Activated T-helper 1 cell treated with Interleukin-2 at 50 U/mL for 16 hours (primary cell): ENCODE measurements around the gene ITGA1.
"Not testable (repeated sequence)": the region's sequence is repeated elsewhere in the genome, so short reads cannot be mapped to it uniquely, and the experiment has no call there.

Experiments
- DNase-seq: peaks from one replicate; pipeline ENCODE4 v3.0.0-alpha.2; 2020; ENCODE audit warnings: low read depth

ITGA1 gene

DNA sequence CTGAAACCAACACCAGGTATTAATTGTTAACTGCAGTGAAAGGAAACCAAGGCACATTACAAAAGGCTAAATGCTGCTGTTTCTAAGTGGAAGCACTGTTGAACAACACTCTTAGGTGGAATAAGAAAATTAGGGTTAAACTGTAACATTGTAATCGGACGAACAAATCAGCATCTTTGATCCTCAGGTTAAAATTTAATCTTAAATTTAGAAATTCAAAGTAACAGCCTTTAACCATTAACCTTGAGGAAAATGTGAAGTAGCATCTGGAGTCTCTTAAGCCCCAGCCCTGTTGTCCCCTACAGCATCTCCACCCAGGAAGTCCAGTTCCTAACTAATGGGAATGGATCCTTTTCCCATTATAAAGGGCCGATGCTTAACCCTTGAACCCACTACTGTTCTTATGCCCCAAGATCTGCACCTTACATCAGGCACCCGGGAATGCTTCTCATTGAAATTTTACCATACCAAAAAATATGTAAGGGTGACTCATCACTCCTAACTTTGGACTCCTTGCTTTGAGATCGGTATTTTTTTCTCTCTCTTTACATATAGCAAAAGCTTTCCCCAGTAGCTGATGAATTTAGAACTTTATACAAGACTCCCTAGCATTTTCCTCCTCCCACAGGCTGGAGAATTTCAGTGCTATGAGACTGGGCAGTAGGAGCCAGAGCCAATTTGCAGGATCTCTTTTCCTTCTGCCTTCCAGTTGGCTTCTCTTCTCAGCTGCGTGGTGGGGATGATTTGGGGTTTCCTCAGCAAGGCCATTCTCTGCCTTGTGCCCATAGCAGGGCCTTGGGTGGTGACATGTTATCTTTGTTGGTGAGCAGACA is 169.4 kb downstream of the ITGA1 start:
- no peak for DNase-seq

DNA sequence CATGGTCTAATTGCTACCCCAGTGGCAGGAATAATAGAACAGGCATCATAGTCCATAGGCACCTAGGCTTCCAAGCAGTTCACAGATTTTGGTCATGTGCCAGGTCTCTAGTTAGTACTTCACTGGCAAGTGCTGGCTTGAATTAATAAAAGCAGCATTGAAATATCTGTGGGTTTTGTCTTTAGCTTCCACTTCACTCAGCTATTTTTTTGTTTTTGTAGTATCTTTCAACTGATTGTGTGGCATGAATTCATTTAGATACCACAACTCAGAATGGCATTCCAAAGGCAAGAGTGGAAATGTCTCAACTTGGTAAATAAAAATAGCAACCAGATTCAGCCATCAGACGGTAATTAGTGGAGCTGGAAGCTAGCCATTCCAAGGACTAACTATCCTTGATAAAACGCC is 173.6 kb downstream of the ITGA1 start:
- no peak for DNase-seq

DNA sequence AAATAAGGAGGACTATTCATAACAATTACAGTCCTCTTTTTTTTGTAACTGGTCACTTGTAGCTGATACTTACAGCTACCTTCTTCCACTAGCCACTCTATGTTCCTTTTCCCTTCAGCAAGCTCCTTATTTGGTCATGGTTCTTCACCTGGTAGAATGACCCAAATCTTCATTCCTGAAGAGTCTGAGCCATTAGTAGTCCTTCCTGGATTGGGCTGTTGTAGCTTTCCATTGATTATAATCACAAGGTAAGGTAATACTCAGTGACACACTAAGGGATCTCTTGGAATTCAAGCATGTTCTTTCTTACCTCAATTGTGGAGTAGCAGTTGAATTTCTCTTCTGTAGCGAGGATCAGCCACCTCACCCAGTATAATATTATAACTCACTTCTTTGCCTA is 175.9 kb downstream of the ITGA1 start:
- DNase-seq, result no peak

DNA sequence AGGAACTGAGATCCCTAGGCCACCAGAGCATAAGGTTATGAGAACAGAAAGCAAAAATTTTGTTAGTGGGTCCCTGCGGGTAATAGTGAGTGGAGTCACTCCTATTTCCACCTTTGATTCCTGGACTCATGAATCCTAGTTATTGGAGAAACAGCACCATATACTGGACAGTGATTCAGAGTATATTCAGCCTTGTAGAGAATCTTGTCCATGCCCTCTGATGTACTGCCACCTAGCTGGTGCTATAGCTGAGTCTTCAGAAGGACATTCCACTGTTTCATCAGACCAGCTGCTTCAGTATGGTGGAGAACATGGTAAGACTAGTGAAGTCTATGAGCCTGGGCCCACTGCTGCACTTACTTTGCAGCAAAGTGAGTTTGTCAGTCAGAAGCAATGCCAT is 176.4 kb downstream of the ITGA1 start:
- no peak for DNase-seq

DNA sequence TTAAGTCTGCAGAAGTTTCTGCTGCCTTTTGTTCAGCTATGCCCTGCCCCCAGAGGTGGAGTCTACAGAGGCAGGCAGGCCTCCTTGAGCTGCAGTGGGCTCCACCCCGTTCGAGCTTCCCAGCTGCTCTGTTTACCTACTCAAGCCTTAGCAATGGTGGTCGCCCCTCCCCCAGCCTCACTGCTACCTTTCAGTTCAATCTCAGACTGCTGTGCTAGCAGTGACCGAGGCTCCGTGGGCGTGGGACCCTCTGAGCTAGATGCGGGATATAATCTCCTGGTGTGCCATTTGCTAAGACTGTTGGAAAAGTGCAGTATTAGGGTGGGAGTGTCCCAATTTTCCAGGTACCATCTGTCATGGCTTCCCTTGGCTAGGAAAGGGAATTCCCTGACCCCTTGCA is 188.4 kb downstream of the ITGA1 start:
- not testable (repeated sequence) for DNase-seq

DNA sequence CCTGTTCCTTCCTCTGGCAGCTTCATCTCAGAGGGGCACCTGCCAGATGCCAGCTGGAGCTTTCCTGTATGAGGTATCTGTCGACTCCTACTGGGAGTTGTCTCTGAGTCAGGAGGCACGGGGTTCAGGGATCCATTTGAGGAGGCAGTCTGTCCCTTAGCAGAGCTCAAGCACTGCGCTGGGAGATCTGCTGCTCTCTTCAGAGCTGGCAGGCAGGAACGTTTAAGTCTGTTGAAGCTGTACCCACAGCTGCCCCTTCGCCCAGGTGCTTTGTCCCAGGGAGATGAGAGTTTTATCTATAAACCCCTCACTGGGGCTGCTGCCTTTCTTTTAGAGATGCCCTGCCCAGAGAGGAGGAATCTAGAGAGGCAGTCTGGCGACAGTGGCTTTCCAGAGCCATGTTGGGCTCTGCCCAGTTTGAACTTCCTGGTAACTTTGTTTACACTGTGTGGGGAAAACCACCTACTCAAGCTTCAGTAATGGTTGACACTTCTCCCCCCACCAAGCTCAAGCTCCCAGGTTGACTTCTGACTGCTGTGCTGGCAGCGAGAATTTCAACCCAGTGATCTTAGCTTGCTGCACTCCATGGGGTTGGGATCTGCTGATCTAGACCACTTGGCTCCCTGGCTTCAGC is 189.7 kb downstream of the ITGA1 start:
- DNase-seq, result no peak

DNA sequence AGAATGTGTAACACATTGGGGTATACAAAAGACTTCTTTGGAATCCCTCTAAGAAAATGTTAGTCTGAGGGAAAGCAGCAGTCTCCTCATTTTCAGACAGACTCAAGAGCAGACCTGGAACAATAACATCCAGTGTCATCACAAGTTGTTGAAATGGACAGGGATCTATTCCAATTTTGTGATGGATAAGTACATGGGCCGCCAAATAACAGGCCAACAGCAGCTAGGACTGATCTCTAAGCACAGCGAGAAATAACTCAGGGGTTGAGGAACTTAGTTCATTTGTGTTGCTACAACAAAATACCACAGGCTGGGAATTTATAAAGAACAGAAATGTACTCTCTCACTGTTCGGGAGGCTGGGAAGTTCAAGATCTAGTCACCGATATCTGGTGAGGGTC is 193.8 kb downstream of the ITGA1 start:
- no peak for DNase-seq

DNA sequence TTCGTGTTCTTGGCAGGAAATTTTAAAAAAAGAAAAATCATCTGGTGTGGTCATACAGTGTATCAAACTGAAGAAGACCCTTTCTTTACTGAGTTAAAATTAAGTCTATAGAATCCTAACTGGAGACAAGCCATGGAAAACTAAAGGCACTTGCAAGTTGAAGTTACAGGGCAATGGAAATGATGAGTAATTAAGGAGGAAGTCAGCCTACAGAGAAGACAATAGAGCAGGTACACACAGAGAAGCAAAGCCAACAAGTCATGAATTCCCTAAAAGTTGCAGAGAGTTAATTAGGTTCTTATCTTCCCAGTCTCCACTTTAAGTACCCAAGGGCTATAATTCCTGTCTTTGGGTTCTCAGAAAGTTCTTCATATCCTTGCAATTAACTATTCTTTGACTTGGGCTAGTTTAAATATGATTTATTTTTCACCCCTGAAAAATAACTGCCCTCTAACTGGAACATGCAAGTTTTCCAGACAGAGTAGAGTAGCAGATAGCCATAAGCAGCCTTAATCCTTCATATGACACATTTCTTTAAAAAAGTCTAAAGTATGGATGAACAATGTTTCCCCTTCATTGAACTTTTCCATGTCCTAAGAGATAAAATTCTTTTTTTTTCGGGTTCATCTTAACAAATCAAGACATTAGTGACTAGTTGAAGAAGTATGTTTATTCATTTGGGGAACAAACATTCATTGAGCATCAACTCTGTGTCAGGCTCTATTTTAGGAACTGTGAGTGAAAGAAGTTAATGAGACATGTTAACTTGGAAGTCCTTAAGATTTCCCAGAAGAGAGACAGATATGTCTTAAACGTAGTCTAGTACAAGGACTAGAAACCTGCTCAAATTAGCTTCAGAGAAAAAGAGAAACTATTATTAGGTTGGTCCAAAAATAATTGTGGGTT is 196.3 kb downstream of the ITGA1 start:
- no peak for DNase-seq

DNA sequence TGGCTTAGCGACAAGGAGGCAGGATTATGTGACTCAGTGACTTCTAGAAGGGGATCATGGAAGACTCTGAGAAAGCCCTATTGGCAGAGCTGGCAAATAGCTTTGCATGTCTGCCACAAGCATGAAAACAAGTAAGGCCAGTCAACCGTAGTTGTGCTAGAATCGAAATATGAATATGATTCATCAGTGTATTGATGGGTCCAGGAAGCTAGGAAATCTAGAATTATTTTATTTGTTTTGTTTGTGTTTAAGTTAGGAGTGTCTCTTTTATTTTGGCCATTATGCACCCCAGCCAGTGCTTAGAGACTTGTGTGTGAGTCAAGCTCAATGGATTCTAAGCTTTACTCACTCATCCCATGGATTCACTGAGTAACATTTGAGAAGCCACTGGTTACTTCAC is 197.6 kb downstream of the ITGA1 start:
- no peak for DNase-seq

DNA sequence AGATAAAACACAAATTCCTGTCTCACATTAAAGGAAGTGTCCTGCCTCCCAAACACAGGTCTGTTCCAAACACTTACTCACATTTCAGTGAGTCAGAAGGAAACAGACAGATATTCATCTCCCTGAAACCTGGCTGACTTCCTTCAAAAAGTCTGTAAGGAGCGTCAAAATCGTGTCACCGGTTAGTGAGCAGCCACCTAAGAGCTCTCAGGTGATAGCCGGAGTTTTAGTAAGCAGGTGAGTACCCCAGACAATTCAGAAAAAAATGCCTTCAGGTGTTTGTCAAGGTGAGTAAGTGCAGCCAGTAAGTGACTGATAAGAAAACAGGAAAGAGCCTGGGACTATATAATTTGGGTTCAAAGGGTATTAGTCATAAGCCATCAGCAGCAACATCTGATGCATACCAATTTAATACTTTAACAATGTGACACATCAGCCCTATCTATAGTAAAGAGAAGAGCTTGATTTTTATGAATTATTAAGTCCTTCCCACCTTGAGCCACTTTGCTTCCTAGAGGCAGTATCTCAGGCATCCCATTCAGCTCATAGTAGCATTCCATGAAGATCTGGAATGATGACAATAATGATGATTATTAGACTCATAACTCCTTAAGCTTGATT is 200.1 kb downstream of the ITGA1 start:
- no peak for DNase-seq

DNA sequence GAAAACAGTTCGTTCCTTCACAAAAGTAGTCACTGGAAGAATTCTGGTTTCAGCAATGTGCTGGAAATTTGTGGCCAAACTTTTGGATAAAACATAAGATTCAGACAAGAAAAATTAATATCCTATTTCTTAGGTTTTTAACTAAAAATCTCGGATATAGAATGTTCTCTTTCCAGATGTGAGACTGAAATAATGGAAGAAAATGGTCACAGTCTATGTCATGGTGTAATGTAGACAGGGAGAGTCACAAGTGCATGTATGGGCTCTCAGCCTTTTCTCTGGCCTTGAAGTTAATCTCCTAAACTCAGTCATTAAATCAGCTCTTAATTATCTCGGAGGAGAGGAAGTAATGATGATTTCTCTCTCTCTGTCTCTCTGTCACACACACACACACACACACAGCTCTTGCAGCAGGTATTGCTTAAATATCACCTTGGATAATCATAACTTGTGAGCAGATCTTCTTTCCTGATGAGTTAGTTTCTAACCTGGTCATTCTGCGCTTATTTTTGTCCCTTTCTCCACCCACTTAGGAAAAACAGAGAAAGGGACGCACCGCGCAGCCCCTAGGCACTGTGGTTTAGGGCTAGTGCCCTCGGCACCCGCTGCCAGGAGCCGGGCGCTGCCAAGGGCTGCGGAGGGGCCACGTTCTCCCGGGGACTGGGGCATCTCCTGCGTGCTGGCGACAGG is 200.8 kb downstream of the ITGA1 start:
- no peak for DNase-seq

DNA sequence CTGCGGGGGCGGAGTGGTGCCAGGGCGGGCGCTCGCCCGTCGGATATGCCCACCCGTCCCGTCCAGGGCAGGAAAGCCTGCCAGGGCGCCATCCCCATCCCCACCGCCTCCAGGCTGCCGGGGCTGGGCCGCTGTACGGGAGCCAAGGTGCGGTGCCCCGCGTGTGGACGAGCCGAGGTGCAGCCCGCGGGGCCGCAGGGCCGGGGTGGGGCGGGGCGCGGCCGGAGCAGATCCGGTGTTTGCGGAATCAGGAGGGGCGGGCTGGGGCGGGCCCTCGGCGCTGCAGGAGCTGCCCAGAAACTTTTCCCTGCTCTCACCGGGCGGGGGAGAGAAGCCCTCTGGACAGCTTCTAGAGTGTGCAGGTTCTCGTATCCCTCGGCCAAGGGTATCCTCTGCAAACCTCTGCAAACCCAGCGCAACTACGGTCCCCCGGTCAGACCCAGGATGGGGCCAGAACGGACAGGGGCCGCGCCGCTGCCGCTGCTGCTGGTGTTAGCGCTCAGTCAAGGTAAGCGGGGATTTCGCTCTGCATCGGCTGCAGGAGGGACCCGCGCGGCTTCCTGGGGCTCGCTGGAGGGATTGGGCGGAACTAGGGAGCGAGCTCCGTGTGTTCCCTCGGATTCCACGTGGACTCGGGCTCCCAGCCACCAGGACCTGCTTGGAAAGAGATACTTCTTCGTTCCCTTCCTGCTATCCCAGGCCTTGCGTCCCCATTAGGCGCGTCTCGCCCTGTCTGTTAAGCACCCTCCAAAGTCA is 201.5 kb downstream of the ITGA1 start, which contains the start of gene ITGA2:
Gene ITGA2, plus strand, starts transcription at position 328 of the 756 bp plus-strand sequence. Its CDS starts 117 bp downstream, at position 445.
- DNase-seq, result no peak

DNA sequence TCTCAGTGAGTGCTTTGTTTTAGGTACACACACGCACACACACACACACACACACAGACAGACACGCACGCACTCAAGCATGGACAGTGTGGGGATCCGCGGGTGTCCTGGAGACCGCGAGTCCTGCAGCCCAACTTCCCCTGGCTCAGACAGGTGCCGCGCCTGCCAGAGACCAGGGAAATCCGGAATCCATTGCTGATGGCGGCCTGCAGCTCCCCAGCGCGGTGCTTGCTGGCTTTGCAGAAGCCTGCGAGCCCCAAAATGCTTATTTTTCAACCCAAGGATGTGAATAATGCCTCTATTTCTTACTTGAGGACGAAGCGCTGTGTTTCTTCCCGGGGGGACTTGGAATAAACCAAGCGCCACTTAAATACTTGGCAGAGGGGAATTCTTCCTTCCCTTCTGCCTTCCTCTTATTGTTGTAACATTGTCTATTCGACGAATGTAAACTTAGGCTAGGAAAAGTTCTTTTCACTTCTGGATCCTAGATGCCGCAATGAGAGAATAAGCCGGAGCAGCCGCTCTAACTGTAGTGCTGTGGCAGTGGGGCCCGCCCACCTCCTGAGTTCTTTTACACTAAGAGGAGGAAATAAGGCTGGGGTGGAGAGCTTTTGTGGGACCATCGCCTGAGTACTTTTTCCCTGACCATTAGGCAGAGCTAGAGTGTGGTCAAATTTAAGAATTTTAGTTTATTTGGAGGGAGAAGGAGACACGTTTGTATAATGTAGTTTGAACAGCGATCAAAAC is 202.2 kb downstream of the ITGA1 start:
- DNase-seq, result no peak

DNA sequence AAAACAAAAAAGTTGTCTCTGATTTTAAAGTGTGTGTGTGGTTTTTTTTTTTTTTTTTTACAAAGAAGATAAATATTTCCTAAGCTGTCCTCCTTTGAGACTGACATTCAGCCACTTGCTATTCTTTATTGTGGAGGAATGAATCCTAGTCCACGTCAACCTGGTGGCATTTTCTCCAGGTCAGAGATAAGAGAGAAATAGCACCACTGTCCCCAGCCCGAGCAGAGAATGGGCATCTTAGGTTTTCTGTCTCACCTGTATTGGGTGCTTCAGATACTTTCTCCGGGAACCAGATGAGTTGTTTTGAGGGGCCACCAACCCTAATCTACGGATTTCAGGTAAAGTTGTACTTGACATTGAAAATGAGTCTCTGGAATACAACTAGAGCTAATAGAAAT is 202.8 kb downstream of the ITGA1 start:
- no peak for DNase-seq

DNA sequence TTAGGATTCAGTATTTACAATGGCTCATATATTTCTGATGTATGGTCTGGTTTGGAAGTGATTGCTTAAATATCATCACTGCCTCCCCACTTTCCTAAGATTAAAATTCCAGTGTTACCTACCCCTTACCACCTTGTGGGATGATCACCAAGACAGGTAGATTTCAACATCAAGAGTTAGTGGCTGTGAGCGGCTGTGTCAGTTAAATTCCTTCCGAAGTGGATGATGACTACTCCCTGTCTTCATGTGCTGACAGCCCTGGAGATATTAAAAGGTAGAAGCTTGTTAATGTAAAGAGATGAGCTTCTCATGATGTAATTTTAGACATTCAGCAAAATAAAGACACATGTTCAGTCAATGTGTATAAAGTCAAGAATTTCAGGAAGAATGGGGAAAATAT is 205.7 kb downstream of the ITGA1 start:
- DNase-seq, result no peak

DNA sequence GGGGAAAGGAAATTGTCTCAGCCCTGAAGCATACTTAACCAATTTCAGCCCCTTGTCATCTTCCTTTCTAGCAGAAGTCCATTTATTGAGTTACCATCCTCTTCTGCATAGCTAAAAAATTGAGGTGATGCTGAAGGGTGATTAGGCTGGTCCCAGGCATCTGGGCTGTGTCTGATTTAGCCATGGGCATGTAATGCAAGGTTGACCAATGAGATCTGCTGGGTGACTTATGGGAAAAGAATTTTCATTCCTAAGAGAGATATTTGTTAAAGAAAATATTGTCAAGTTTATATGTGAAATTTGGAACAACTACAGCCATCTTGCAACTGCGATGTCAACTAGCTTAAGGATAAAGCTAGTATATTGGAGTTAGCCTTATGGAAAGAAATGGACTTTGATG is 206.6 kb downstream of the ITGA1 start:
- no peak for DNase-seq

DNA sequence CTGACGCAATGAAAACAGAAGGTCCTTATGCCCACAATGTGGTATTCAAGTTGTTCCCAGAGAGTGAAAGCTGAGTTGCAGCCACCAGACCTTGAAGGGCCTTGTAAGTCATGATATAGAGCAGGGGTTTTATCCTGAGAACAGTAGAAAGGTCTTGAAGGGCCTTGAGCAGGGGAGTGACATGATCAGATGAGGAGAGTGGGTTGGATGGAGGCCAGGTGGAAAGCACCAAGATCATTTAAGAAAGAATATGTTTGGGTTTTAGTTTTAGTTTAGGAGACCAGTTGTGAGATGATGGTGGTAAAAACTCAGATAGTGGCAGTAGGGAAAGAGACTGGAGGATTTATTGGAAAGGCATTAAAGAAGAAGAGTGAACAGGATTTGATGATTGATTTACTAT is 207.4 kb downstream of the ITGA1 start:
- DNase-seq, result no peak

DNA sequence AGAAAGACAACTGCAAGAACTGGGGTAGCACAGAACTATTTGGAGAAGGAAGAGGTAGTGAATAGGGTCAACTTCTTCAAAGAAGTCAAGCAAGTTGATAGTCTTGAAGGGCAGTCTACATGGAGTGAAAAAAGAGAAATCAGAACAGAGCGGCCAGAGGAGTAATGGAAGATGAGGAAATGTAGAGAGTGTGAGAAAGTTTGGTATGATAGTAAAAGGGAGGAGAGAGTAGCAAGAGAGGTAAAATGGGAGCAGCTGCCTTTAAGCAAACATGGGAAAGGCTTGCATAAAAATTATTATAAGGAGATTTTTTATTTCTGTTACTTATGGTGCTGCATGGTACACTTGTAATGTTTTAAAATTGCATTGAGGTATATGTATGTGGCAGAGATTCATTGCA is 208.2 kb downstream of the ITGA1 start:
- DNase-seq, result no peak

DNA sequence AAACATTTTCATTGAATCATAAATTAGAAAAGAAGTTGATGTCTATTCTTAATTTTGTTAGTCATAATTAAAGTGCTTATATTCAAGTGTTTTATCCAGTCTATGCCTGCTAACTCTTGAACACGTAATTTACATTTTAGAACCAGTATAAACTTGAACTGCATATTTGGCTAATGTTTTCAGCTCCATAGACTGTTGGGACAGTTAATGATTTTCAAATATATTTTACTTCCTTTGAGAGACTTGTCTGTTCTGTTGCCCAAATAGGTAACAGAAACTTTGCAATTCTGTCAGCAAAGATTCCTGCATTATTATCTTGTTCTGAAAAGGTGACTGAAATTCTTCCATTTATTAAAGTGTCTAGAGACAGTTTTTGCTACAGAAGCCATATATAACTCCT is 209.3 kb downstream of the ITGA1 start:
- DNase-seq, result no peak

DNA sequence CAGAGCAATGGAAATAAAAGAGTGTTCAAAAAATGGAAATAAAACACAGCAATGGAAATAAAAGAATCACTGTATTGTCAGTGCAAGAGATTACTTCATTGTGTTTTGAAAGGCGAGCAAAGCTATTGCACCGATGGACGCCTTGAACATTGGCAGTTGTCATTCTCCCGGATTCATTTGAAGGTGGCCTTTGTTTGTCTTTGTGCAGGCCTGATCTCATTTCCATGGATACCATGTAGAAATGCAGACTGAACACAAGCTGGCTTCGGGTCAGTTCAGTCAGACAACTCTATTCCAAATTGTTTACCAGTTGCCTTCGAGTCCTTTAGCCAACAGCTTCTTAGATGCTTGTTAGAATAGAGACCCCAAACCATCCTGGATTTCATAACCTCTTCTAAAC is 209.7 kb downstream of the ITGA1 start:
- no peak for DNase-seq
